Glomerular visceral epithelial cell (primary cell): Measurements from ENCODE around the gene GRM4.

Source experiments
- DNase-seq: peaks from one replicate; pipeline ENCODE4 v3.0.0-alpha.2; 2016; ENCODE audit errors: extremely low spot score

Gene GRM4

DNA sequence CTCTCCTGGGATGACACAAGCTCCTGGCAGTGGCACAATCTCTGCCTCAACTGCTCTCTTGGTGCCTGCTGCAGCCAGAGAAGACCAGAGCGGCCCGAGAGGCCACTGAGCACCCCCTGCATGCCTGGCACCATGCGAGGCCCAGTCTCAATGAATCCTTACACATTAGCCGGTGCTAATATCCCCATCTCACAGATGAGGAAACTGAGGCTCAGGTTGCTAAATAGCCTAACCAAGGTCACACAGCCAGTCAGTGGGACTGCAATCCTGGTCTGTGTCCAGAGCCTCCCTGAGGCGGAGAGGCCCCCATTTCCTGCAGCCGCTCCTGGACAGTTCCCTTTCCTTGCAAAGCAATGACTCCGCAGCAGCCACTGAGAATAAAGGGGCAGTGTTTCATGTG, 81.2 kb downstream of the GRM4 start:
- DNase-seq, result no peak

- DNase-seq, result no peak
Observed at GRCh38 chr6:34063651-34064050, 82.2 kb downstream of the GRM4 start.

DNA sequence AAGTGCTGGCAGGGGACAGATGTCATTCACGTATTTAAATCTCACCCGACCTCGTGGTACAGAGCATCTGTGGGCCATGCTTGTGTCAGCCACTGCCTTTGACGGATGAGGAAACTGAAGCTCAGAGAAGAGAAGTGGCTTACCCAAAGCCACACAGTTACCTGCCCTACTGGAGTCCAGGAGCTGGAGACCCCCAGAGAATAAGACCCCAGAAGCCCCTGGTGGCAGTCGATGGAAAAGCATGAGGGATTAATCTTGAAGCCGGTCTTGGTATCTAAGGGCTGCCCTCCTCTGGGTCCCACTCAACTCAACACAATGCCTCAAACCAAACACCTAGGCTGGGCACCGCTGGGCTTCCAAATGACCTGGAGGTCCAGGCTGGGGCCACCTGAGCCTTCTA, 83.1 kb downstream of the GRM4 start:
- DNase-seq, result no peak

- no peak for DNase-seq
Observed at GRCh38 chr6:34062156-34062555, 83.7 kb downstream of the GRM4 start.

DNA sequence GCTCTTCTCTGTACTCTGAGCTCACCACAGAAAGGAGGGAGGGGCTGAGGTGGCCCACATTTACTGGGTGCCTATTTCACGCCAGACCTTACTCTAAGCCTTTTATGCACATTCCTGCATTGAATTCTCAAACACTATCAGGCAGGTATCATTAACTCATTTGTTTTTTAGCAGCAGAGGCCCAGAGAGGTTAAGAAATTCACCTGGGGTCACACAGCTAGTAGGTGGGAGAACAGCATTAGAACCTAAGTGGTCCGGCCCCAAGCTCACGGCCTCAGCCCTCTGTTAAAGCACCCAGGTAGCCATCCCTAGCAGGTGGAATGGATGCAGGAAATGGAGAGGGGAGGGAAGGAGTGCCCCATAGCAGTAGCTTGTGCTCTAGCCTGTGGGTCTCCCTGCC, 84.5 kb downstream of the GRM4 start:
- DNase-seq, result no peak

DNA sequence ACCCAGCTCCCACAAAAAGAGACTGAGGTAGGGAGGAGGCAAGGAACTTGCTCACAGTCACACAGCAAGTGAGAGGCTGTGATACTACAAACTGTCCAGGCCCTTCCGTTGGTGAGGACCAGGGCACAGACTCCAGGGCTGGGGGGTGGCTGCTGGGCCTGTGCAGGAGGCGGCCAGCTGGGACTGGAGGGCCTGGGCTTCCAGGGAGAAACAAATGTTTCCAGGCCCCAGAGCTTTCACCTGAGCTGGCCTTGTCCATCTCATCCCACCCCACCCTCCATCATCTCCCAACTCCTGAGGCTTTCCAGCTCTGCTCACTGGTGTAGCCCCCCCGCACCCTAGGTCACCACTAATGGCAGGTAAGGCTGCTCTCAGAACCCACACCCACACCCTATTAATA, 86.0 kb downstream of the GRM4 start:
- no peak for DNase-seq

GRCh38 chr6:34059136-34059731, 86.7 kb downstream of the GRM4 start:
- DNase-seq, result no peak

DNA sequence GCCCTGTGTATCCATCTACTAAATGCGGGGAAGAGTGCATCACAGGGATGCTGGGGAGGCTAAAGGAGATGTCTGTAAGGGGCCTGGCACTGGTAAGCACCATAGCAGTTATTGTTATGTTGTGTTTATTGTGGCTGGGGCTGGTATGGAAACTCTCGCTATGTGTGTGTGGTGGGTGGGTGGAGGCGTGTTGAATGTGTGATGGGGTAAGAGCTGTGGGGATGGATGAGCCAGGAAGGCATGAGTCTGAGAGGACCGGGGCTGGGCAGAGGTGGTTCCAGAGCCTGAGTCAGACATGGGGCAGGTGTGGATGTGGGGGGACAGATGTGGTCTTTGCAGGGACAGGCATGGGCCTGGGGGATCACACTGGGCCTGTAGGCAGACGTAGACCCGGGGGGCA, 88.1 kb downstream of the GRM4 start:
- DNase-seq, result no peak

DNA sequence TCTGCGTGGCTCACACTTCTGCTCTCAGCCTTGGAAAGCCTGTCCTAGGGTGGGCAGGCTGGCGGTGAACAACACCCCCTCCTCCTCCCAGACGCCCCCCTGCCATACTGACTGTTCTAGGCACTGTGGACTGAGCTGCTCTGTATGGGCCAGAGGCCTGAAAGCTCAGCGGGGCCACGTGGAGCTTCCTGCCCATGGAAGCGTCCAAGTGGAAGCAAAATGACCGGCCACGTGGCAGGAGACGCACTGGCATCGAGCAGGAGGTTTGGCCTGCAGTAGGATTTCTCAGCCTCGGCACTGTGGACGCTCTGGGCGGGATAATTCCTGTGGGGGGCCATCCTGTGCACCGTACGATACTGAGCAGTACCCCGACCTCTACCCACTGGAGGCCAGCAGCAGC, 88.7 kb downstream of the GRM4 start:
- no peak for DNase-seq

DNA sequence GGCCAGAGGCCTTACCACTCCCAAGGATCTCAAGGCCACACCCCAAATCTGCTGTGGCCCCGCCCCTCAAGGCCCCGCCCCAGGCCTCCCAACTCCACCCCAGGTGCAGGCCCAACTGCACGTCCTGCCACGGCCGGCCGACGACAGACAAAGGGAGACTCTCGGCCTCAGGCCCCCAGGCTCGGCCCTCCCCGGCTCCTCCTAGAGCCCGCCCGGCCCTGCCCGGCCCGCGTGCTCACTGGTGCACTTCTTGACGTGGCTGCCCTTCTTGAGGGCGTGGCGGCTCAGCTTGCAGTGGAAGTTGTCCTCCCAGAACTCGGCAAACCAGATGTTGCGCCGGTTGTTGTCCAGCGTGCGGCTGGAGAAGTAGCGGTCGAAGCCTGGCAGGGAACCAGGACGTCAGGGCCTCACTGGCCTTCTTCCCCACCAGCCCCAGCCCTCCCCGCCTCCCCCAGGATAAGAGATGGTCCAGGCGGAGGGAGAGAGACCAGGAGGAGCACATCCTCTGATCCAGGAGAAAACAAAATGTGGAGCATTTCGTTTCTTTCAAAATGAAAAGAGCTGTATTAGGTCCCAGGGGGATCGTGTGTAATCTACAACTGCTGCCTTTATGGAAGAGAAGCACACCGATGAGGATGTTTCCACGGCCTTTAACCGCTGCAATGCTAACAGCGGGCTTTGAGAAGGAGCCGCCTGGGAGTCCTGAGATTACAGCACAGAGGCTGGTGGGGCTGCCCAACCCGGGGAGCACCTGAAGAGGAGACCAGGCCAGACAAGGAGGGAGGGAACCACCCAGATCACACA, 89.4 kb downstream of the GRM4 start:
- DNase-seq, result peak; percentile 5

DNA sequence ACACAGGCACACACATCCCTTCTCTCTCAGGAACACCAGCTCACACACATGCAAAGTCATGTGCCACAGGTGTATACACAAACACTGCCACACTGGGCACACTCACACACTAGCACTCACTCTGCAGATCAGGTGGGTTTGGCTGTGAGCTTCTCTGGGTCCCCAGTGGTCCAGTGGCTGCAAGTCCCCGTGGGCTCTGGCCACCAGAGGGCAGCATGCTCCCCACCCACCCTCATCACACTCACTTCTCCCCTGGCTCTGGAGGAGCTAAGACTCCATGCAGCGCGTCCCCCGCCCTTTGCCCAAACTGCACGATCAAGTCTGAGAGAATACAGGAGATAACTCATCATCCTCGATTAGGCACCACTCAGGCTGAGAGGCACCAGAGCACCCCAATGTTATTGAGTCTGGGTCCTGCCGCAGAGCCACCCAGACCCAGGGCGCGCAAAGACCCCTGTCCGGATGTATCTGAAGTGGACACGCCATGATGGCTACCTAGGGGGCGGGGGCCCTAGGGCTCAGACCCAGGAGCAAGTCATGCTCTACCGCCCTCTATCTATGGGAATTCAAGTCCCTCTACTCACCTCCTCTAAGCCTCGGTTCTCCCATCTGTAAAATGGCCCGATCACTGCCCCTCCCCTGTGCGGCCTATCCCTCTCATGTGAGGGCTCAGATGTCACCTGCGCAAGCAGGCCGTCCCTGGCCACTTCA, 90.5 kb downstream of the GRM4 start:
- peak; percentile 67 for DNase-seq

- DNase-seq, result no peak
Observed at GRCh38 chr6:34053721-34054120, 92.2 kb downstream of the GRM4 start.

GRCh38 chr6:34052918-34053608, 92.8 kb downstream of the GRM4 start:
- no peak for DNase-seq

- DNase-seq, result no peak
Observed at GRCh38 chr6:34052071-34052825, 93.6 kb downstream of the GRM4 start.

- DNase-seq, result no peak
Observed at GRCh38 chr6:34051331-34051919, 94.5 kb downstream of the GRM4 start.

DNA sequence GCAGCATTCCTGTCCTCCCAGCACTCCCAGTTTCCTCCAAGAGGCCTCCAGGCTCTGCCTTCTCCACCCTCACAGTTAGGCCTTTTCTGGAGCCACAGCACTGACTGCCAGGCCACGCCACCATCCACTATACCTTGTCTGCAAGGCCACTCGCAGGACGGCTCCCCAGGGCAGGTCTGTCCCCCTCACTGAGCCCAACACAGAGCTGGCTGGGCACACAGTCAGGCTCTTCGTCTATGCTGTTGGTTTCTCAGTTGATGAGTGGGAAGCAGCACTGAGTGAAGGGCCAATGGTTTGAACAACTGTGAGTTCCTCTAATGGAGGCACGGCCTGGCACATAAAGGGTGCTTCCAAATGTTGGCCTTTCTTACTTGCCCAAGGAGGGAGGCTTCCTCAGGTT, 95.2 kb downstream of the GRM4 start:
- DNase-seq, result no peak

DNA sequence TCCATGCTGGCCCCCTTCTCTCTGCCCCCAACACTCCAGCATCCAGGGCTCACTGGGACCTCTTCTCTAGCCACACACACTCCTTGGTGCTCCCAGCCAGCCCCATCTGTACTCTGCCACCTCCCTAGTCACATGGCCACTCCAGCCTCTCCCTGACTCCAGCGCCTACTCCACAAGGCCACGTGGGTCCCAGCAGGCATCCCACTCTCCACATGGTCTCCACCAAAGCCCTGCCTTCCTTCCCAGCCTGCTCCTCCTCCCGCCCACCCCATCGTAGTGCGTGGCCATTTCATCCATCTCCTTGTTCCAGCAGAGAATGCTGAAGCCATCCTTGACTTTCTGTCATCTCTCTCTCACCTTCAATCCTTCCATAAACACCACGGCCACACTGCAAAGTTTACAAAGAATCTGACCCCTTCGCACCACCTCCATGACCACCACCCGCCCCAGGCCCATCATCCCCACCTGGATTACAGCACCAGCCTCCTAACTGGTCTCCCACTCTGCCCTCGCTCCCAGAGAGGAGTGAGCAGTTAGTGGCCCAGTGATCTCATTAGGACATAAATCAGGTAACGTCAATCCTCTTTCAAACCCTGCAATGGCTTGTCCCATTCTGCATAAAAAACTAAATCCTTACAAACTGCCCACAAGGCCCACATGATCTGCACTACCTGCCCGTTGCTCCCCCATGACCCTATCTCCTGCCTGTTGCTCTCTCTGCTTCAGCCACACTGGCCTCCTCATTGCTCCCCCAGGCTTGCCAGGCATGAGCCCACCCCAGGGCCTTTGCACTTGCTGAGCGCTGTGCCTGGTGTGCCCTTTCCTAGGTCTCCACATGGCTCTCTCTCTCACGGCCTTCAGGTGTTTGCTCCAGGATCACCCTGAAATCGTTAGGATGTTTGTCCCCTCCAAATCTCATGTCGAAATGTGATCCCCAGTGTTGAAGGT, 96.2 kb downstream of the GRM4 start:
- no peak for DNase-seq

DNA sequence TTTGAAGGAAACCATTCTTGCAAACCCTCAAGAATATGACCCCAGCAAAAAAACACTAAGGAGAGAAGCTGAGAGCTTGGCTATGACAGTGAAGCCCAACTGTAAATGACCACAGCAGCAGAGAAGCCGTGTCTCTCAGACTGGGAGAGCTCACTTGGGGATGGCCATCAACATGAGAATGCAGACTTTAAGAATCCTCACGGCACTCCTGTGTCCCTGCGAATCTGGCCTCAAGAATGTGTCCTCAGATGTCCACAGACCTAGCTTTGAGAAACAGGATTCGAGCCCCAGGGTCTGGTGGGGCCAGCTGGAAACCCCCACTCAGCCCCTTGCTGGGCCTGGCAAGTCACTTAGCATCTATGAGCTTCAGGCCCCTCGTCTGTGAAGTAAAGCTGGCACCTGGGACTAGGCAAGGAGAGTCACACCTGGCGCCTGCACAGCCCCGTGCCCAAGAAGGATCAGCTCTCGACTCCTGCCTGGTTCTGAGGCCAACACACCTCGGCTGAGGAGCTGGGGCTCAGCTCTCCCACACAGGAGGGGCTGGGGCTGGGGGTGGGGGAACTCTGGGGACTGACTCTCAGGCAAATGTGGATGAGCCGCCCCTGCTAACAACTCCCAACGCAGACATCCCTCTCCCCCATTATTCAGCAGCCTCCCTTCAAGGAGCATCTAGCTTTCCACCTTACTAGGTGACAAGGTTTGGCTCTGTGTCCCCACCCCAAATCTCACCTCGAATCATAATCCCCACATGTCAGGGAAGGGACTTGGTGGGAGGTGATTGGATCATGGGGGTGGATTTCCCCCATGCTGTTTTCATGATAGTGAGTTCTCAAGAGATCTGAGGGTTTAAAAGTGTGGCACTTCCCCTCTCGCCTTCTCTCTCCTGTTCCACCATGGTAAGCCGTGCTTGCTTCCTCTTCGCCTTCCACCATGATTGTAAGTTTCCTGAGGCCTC, 97.7 kb downstream of the GRM4 start:
- DNase-seq, result no peak

DNA sequence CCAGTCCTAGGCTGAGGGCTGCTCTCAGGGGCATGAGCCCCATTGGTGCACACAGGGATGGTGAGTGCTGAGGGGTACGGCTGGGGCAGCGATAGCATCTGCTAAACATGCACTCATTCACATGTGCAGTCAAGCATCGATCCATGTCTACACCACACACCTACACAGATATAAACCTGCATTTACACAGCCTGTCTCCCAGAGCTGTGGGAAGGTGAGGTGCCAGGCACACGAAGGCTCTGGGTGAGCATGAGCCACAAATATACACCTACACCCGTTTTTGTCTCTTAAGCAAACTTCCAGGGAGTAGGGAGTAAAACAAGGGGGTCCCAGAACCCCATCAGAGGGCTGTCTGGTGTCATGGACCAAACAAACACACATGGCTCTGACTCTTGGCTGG, 99.3 kb downstream of the GRM4 start:
- DNase-seq, result no peak
